K562 (cell line): ENCODE measurements around the gene CST3. TPM values are rescaled to one million over a fixed set of nuclear protein-coding genes. Genes with fewer than 3 reads are reported as not detected.

ENCODE experiments used
- CTBP1 ChIP-seq: fragments of 450-650 bp; IDR thresholded peaks from 2 replicates; pipeline ENCODE4 v1.6.1; 2016; ENCODE audit warnings: borderline replicate concordance
- HMG20B ChIP-seq: fragments of 250-450 bp; sonication (Bioruptor Pico); IDR thresholded peaks from 2 replicates; pipeline ENCODE4 v1.5.0; 2021; ENCODE audit warnings: mild to moderate bottlenecking
- JUND ChIP-seq, 2 experiments: IDR thresholded peaks; 2 replicates in 1 of 2; 3 replicates in 1 of 2; pipeline ENCODE4 v1.6.1; 2011; ENCODE audit warnings: borderline replicate concordance in 2 of 2, low read depth in 2 of 2, low read length in 2 of 2, improper control_type of control experiment in 1 of 2, missing biosample characterization in 1 of 2, missing genetic modification characterization in 1 of 2, missing genetic modification reagents in 1 of 2
- MCM3 ChIP-seq: fragments of 450-650 bp; IDR thresholded peaks from 2 replicates; pipeline ENCODE4 v1.6.1; 2016
- PRDM10 ChIP-seq: fragments of 450-650 bp; IDR thresholded peaks from 2 replicates; pipeline ENCODE4 v1.6.1; 2018; ENCODE audit not compliant: partially characterized antibody
- SIX5 ChIP-seq, 2 experiments: IDR thresholded peaks; 2 replicates each; pipeline ENCODE4 v1.6.1; 2011; ENCODE audit warnings: low read length in 2 of 2, borderline replicate concordance in 1 of 2, low read depth in 1 of 2, mild to moderate bottlenecking in 1 of 2, moderate library complexity in 1 of 2; ENCODE audit not compliant: insufficient read depth in 1 of 2
- SRSF9 ChIP-seq: fragments of 200-400 bp; formaldehyde crosslinking; IDR thresholded peaks from 2 replicates; pipeline ENCODE4 v1.6.1; 2017; ENCODE audit warnings: low read depth, low read length, borderline replicate concordance
- TBP ChIP-seq: optimal IDR thresholded peaks from 2 replicates; pipeline ENCODE3; 2011; ENCODE audit warnings: low read depth, low read length, improper control_type of control experiment
- THRAP3 ChIP-seq: fragments of 450-650 bp; IDR thresholded peaks from 2 replicates; pipeline ENCODE4 v1.6.1; 2016; ENCODE audit warnings: mild to moderate bottlenecking, inconsistent platforms, borderline replicate concordance
- UBTF ChIP-seq, 2 experiments: IDR thresholded peaks; 2 replicates each; pipeline ENCODE4 v1.6.1; 2012; ENCODE audit warnings: improper control_type of control experiment in 2 of 2, low read depth in 2 of 2, low read length in 2 of 2, borderline replicate concordance in 1 of 2
- ZNF347 ChIP-seq: fragments of 450-650 bp; formaldehyde crosslinking; IDR thresholded peaks from 2 replicates; pipeline ENCODE4 v1.4.0; 2020; ENCODE audit warnings: low read depth, mild to moderate bottlenecking, moderate library complexity
- ZNF778 ChIP-seq: fragments of 450-650 bp; formaldehyde crosslinking; IDR thresholded peaks from 2 replicates; pipeline ENCODE4 v1.4.0; 2020; ENCODE audit warnings: mild to moderate bottlenecking, moderate library complexity
- polyA plus RNA-seq, 8 experiments: library from polyadenylated mRNA; depleted of rRNA in 4 of 8; stranded (reverse) in 5 of 8; unstranded in 3 of 8; fragments of >200 nt; fragmentation: Nextera tagmentation in 2 of 8; fragmentation: Illumina TruSeq in 1 of 8; extraction: Ambion mirVana in 2 of 8; extraction: Trizol in 1 of 8; gene quantifications; 2 replicates each; pipeline versions ENCODE4 v1.2.1 to v1.2.3, GENCODE V29; 2011 to 2014; ENCODE audit warnings: inconsistent platforms in 1 of 8, missing spikeins in 1 of 8
- total RNA-seq, 7 experiments: library from RNA; depleted of rRNA in 6 of 7; stranded (reverse); fragments of >200 nt in 6 of 7; fragmentation: Illumina TruSeq in 2 of 7; extraction: Trizol in 2 of 7; gene quantifications; 2 replicates each; pipeline versions ENCODE4 v1.2.1 to v1.2.3, GENCODE V29; 2011 to 2021; ENCODE audit warnings: low replicate concordance in 1 of 7
- TF ChIP-seq, protein P1 (sequence below), 3 experiments: fragments of 200-800 bp in 1 of 3; sonication (Bioruptor generic) in 1 of 3; sonication (generic) in 1 of 3; formaldehyde crosslinking in 1 of 3; IDR thresholded peaks; 2 replicates each; pipeline versions ENCODE4 v1.6.1 to v1.8.0; 2016 to 2022; ENCODE audit warnings: mild to moderate bottlenecking in 2 of 3, missing compliant biosample characterization in 2 of 3, missing genetic modification characterization in 2 of 3, missing genetic modification reagents in 1 of 3

The CST3 gene
- total and polyA plus RNA-seq, 9 of the 15 experiments (the other 6 are each of a cell fraction or from before 2014, with no cell fraction given), result 8.7 to 113 (median 48.5) TPM

DNA sequence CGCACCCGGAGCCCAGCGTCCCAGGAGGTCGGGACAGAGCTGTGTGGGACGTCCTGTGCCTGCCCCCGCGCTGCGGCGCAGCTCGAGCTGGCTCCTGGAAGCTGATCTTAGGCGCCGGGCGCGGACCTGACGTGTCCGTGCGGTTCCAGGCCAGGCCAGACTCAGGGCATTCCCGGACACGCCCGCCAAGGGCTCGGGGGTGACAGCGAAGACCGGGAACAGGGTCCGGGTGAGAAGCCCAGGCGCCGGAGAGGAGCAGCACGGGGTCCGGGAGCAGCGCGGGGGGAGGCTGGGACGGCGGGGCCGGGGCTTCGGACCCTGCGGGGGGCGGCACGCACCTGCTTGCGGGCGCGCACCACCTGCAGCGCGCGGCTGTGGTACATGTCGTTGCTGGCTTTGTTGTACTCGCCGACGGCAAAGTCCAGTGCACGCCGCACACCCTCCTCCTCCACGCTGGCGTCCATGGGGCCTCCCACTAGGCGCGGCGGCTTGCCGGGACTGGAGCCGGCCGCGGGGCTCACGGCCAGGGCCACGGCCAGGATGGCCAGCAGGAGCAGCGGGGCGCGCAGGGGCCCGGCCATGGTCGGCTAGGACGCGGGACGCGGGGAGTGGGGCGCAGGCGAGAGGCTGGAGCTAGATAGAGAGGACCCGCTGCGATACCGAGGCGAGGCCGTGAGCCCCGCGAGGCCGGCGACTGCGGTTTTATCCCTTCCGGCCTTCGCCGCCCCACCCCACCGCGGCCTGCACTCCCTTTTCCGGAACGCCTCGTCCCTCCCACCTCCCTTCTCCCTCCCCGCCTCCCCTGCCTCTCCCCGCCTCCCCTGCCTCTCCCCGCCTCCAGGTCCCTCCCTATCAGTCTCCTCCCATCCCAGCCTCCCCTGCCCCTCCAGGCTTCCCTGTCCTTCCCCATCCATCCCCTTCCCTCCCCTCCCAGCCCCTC is at the start of gene CST3 (continued):
- TF ChIP-seq JUND (IDR thresholded peaks at IDR 0.05; ENCODE audit: borderline replicate concordance, low read depth, low read length) (no peak), JUND (tag; IDR thresholded peaks at IDR 0.05; ENCODE audit: borderline replicate concordance, low read depth, low read length) (no peak), TBP (peak; percentile 85), UBTF (IDR thresholded peaks at IDR 0.05; ENCODE audit: borderline replicate concordance in 1 of 2, low read depth in 2 of 2, low read length in 2 of 2) (peak; percentile 21 to 88; a peak in 2 of 4 replicates), PRDM10 (no peak), CTBP1 (0 out of 2 replicates have a peak, but pooled peaks have one; percentile 47), ZNF778 (CRISPR knock-in tag) (no peak), ZNF347 (CRISPR knock-in tag) (no peak), MCM3 (no peak), SIX5 (IDR thresholded peaks at IDR 0.05; ENCODE audit: borderline replicate concordance in 1 of 2, insufficient read depth in 1 of 2, low read depth in 1 of 2, low read length in 2 of 2) (no peak), HMG20B (CRISPR knock-in tag) (no peak), SRSF9 (no peak), THRAP3 (no peak)
- TF ChIP-seq, protein P1, sequence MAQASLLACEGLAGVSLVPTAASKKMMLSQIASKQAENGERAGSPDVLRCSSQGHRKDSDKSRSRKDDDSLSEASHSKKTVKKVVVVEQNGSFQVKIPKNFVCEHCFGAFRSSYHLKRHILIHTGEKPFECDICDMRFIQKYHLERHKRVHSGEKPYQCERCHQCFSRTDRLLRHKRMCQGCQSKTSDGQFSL (CRISPR knock-in tag; IDR thresholded peaks at IDR 0.05), result no peak
- TF ChIP-seq, protein P1 (tag; IDR thresholded peaks at IDR 0.05), result no peak
